Measurements from ENCODE around the gene G3BP1.

DNA sequence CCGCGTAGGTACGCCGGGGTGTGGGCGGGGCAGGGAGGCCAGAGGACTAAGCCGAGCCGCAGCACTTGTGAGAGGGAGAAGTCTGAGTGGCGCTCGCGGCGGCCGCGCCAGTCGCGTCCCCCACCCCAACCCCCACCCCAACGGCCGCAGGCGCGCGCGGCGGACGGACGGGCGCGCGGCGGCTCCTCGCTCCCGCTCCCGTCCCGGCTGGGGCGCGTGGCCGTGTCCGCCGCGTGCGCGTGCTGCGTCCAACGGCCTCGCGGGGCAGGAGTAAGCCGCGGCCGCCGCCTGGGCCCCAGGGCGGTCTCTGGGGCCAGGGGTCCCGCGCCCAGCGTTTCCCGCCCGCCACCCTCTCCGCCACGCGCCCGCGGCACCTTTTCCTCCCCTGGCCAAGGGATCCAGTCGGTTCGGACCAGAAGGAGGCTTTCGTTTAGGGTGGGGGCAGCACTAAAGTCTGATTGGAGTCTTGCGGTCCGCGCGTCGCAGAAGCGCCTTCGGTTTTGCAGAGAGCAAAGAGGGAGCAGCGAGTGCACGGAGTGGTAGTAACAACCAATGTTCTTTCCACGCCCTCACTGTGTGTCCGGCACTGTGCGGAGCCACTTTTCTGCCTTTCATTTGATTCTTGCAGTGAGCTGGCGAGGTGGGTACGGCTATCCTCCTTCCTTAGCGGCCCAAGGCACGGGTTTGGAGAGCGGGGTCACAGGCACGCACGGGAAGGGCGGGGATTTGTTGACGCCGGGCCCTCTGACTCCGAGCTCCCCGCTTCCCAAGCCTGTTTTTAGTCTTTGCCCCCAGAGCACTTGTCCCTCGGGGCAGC, 483 bp downstream of the G3BP1 start:
- TF ChIP-seq POLR2A (IDR thresholded peaks at IDR 0.05) (no peak), CTCF (IDR thresholded peaks at IDR 0.05) (no peak)
